ENCODE results near the gene TIGD3.
"Not testable (repeated sequence)": the region's sequence is repeated elsewhere in the genome, so short reads cannot be mapped to it uniquely, and the experiment has no call there.

TIGD3 gene

DNA sequence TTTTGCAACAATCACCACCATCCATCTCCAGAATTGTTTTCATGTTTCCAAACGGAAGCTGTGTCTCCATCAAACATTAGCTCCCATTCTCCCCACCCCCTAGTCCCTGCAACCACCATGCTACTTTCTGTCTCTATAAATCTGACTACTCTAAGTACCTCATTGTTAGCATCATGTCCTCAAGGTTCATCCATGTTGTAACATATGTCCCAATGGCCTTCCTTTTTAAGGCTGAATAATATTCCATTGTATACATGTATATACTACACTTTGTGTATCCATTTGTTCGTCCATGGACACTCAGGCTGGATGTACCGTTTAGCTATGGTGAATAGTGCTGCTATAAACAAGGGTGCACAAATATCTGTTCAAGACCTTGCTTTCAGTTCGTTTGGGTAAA lies 29.1 kb upstream of the TIGD3 start:
- no peak for DNase-seq (ENCODE audit: low spot score)

DNA sequence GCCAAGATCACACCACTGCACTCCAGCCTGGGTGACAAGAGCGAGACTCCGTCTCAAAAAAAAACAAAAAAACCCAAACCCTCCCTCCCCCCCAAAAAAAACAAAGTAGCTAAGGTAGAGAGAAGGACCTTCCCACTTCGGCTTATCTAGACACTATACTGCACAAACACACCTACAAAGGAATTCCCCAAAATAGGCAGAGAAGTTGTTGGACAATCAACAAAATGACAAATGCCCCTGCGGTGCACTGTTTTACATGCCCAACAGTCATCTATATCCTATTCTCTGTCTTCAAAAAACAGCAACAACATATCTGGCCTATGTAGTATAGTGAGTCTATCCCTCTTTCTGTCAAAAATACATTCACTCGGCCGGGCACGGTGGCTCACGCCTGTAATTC lies 27.5 kb upstream of the TIGD3 start:
- DNase-seq (ENCODE audit: low spot score) = no peak

DNA sequence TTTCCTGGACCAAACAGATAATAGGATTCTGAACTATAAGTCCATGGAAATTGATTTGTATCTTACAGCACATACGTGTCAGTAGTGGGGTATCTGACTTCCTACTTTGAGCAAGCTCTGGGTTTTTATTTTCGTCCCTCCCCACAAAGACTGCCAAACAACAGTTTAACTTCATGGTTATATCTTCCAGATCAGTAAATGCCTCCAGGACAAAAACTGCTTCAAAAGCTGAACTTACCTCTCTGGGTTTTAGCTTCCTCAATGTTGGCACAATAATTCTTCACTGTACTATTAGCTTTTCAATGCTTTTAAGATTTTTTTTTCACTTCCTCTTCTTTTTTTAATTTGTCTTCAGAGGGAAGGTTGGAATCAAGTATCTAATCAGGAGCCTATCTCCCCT lies 25.1 kb upstream of the TIGD3 start:
- DNase-seq (ENCODE audit: low spot score) = no peak

DNA sequence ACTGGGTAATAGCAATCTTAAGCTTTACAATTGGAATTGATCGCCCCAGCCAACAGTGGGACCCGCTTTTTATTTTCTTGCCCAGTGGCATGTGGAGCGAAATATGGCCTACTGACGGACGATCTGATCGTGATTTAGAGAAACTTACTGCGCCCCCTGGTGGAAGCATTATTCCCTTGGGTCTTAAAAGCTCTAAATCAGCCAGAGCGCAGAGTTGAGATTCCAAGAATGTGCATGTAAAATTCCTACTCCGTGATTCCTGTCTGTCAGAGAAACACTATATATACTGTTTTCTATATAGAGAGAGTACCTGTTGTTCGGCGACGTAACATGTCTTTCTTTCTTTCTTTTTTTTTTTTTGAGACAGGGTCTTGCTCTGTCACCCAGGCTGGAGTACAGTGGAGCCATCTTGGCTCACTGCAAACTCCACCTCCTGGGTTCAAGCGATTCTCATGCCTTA lies 24.6 kb upstream of the TIGD3 start:
- peak; percentile 82 for DNase-seq (ENCODE audit: low spot score)

DNA sequence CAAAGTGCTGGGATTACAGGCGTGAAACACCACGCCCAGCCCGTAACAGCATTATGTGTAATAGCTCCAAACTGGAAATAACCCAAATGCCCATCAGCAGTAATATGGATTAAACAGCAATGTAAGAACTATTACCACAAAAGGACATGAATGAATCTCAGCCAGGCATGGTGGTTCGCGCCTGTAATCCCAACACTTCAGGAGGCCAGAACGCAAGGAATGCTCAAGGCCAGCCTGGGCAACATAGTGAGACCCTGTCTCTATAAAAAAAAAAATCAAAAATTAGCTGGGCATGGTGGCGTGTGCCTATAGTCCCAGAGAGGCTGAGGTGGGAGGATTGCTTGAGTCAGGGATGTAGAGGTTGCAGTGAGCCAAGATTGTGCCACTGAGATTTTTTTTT lies 24.0 kb upstream of the TIGD3 start:
- DNase-seq (ENCODE audit: low spot score) = no peak

DNA sequence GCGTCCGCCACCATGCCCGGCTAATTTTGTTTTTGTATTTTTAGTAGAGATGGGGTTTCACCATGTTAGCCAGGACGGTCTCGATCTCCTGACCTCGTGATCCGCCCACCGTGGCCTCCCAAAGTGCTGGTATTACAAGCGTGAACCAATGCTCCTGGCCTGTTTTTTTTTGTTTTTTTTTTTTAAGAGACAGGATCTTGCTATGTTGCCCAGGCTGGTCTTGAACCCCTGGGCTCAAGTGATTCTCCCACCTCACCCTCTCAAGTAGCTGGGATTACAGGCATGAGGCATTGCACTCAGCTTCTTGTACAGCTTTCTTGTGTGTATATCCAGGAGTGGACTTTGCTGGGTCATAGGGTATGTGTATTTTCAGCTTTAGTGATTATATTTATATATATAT lies 22.0 kb upstream of the TIGD3 start:
- not testable (repeated sequence) for DNase-seq (ENCODE audit: low spot score)

DNA sequence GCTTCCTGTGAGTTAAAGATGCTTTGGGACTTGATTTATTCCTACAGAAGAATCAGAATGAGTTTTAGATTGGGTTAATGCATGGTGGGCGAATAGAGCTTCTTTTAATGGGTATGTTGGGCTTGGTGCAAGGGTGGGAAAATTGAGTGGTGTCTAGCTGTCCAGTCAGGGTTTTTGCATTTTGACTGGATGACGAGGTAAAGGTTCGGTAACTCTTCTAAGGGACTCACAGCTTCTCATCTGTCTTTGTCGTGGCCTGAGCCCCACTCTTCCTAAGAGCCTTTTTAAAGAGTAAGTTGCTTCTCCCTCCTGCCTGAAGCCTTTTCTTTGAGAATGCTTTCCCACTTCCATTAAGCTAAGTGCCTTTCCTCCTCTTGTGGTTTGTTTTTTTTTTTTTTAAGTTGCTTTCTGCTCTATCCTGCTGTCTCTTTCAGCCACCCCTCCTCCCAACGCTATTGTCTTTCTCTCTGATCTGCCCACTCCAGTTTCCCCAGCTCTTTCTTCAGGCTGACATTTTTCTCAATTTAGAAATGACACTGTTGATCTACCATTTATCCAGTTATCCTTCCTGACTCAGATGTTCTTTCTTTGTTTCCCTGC lies 19.8 kb upstream of the TIGD3 start:
- DNase-seq (ENCODE audit: low spot score) = no peak

DNA sequence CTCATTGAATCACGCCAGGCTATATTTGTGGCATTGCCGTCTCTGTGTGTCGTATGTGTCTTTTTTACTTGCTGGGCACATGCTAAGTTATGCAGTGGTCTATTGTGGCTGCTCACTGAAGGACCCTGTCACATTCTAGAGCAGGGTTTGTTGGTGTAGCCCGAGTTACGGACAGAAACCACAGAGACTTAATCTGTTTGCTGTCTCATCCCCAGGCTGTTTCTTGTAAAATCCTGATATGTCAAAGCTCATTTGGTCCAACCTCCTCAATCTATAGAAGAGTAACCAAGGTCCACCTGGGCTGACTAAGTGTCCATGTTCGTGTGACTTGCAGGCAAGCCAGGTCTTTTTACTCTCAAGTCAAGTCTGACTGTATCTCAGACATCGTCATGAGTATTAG lies 15.9 kb upstream of the TIGD3 start:
- DNase-seq (ENCODE audit: low spot score) = no peak

DNA sequence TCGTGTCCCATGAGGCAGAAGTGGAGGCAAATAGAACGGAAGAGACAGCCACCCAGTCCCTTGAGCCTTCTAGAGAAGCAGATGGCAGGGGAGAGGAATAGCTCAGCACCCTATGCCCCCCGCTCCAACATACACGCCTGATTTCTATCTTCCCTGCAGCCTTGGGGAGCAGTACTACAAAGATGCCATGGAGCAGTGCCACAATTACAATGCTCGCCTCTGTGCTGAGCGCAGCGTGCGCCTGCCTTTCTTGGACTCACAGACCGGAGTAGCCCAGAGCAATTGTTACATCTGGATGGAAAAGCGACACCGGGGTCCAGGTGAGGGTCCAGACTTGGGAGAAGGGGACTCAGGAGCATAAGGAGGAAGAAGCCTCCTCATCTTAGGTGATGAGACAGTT lies 14.3 kb upstream of the TIGD3 start:
- no peak for DNase-seq (ENCODE audit: low spot score)

DNA sequence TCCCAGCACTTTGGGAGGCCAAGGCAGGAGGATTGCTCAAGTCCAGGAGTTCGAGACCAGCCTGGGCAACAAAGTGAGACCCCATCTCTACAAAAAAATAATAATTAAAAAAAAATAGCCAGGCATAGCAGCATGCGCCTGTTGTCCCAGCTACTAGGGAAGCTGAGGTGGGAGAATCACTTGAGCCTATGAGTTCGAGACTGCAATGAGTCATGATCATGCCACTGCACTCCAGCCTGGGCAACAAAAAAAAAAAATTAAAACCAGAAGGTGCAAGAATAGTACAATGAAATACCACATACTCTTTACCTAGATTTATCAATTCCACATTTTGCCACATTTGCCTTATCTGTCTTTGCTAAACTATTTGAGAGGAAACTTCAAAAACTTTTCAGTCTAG lies 12.7 kb upstream of the TIGD3 start:
- DNase-seq (ENCODE audit: low spot score) = no peak

DNA sequence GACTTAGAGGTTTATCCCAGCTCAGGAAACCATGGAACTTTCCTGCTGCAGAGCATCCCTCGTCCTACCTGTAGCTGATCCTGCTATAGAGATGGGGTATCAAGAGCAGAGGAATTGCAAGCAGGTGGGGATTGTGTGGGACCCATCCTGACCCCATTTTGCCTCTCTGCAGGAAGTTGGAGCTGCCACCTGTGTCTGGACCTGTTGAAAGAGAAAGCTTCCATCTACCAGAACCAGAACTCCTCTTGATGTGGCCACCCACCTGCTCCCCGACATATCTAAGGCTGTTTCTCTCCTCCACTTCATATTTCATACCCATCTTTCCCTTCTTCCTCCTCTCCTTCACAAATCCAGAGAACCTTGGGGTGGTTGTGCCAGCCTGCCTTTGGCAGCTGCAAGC lies 3.0 kb upstream of the TIGD3 start:
- no peak for DNase-seq (ENCODE audit: low spot score)

DNA sequence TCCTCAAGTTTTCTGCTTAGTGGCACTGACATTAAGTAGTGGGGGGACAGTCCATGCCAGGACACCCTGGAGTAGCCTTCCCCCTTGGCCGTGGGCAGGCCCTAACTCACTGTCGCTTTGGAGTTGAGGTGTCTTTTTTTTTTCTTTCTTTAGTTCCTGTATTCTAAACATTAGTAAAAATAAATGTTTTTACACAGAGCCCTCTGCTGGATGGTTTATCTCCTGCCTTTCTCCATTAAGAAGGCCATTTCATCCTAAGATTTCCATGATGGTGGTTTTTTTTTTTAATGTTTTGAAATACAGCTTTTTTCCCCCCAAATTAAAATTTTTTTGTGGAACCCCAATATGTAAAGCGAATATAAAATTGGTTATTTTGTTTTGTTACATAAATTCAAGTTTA lies 1.8 kb upstream of the TIGD3 start:
- no peak for DNase-seq (ENCODE audit: low spot score)

DNA sequence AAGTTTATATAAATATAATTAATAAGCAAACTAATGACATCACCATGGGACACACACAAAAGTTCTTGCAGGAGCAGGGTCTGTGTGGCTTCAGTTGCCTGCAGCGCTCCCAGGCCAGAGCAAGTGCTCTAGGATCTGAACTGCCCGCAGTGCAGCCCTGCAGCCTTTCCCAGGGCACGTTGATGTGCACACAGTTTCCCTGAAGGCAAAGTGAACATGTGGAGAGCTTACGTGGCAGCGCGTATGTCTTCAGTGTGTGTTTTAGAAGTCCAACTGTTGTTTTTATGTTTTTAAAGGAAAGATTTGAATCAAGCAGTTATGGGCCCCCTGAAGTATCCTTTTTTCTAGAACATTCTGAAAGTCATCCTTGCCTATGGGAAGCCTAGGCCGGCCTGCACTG lies 1.2 kb upstream of the TIGD3 start:
- DNase-seq (ENCODE audit: low spot score) = no peak

DNA sequence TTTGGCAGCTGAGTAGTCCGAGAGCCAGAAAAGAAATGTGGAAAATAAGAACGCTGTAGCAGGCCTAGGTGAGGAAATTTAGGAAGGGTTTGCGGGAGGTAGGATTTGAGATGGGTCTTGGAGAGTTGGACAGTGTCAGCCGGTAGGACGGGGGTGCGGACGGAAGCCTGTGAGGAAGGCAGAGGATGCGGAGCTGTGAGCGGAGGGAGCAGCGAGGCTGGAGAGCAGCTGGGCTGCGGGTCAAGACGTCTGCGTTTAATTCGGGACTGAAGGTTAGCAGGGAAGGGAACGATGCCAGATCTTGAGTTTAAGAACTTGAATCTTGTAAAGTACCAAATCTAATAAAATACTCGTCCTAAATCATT lies 669 bp upstream of the TIGD3 start:
- no peak for DNase-seq (ENCODE audit: low spot score)

DNA sequence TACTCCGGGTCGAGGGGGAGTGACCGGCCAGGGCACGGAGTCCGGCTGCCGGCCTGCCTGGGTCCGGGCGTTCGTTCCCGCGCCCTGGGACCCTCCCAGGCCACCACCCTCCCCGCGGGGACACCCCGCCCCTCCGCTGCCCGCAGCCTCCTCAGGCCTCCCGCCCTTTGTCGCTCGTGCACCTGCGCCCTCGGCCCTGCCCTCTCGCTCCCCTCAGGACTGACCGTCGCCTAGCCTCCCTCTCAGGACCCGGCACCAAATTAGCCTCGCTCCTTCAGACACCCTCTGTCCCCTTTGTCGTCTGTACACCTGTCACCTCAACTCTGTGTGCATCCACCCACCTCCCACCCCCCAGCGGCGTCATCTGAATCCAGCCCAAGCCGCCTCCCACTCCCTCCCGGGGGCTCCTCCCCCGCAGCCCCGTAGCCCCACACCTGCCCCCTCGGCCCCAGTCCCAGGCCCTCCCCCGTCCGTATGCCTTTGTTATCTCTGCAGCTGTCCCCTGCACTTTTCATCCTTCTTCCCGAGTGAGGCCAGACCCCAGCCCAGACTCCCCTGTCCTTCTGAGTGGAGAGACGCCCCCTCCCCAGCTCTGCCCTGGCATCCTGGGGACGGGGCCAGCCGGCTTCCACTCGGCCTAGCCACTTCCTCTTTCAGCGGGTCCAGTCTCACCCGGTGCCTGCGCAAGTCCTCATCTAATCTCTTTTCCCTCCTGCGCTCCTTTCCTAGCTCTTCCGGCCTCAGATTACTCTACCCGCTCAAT lies 643 bp downstream of the TIGD3 start:
- peak; percentile 47 for DNase-seq (ENCODE audit: low spot score)

DNA sequence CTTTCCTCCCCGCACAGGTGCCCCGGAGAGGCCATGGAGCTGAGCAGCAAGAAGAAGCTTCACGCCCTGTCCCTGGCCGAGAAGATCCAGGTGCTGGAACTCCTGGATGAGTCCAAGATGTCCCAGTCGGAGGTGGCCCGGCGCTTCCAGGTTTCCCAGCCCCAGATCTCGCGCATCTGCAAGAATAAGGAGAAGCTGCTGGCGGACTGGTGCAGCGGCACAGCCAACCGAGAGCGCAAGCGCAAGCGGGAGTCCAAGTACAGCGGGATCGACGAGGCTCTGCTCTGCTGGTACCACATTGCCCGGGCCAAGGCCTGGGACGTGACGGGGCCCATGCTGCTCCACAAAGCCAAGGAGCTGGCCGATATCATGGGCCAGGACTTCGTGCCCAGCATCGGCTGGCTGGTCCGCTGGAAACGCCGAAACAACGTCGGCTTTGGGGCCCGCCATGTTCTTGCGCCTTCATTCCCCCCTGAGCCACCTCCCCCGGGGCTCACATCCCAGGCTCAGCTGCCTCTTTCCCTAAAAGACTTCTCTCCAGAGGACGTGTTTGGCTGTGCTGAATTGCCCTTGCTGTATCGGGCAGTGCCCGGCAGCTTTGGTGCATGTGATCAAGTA lies 1.3 kb downstream of the TIGD3 start:
- no peak for DNase-seq (ENCODE audit: low spot score)

DNA sequence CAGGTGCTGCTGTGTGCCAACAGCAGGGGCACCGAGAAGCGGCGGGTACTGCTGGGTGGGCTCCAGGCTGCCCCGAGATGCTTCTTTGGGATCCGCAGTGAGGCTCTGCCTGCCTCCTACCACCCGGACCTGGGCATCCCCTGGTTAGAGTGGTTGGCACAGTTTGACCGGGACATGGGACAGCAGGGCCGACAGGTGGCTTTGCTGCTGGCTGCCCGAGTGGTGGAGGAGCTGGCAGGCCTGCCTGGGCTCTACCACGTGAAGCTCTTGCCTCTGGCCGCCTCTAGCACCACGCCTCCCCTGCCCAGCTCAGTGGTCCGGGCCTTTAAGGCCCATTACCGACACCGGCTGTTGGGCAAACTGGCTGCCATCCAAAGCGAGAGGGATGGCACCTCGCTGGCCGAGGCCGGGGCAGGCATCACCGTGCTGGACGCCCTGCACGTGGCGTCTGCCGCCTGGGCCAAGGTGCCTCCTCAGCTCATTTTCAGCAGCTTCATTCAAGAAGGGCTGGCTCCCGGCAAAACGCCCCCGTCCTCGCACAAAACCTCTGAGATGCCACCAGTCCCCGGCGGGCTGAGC lies 1.9 kb downstream of the TIGD3 start:
- no peak for DNase-seq (ENCODE audit: low spot score)

DNA sequence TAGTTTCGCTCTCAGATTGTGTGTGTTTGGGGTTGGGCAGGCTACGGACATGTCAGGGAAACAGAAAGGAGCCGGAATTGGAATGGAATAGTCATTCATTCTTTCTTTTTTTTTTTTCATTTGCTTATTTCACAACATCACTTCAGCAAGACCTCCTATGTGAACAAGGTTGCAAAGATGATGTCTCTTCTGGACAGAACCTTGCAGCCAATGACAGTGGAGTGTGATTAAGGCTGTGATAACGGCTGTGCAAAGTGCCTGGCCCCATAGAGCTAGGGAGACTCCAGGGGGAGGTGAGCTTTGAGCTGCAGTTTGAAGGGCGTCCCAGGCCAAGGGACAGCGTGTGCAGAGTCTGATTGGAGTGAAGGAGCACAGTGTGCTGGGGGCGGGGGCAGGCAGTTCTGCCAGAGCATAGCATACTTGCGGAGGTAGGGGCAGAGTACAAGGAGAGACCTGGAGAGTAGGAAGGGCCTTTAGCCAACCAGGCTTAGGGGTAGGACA lies 3.4 kb downstream of the TIGD3 start:
- no peak for DNase-seq (ENCODE audit: low spot score)

DNA sequence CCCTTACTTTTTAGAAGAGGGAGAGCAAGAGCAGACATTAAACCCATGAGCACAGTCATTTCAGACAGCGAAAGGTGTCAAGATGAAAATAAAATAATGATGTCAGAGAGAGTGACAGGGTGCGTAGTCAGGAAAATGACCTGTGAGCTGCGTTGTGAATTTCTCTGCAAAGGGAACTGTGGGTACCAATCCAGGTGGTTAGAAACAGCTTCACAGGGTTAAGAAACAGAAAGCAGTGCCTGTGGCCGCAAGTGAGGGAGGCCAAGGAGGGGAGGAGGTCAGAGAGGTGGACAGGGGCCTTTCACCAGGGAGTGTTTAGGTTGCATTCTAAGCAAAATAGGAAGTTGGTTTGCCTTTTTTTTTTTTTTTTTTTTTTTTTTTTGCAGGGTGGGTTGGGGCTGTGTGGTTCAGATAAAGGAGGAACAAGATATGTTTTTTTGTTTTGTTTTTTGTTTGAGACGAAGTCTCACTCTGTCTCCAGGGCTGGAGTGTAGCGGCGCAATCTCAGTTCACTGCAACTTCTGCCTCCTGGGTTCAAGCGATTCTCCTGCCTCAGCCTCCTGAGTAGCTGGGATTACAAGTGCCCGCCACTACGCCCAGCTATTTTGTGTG lies 7.9 kb downstream of the TIGD3 start:
- no peak for DNase-seq (ENCODE audit: low spot score)

DNA sequence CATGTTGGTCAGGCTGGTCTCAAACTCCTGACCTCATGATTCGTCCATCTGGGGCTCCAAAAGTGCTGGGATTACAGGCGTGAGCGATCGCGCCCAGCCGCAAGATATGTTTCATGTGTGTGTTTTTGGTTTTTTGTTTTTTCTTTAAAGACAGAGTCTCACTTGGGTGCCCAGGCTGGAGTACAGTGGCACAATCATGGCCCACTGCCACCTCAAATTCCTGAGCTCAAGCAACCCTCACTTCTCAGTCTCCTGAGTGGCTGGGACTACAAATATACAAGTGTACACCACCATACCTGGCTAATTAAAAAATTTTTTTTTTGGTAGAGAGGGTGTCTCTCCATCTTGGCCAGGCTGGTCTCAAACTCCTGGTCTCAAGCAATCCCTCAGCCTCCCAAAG lies 8.4 kb downstream of the TIGD3 start:
- no peak for DNase-seq (ENCODE audit: low spot score)

DNA sequence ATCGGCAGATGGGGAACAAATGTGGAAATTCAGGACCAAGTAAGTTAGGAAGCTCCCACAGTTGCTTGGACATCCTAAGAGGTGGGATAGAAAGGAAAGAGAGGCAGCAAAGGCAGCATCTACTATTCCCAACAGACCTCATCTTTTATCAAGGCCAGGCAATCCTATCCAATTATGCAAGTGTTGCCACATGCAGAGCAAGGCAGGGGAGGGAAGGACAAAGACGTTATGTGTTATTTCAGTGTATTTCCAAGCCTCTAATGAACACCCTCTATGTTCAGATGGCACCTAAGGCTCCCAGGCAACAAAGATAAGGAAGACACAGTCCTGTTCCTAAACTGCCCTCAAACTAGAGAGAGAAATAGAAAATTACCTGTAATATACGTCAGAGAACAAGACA lies 9.2 kb downstream of the TIGD3 start:
- DNase-seq (ENCODE audit: low spot score) = no peak

DNA sequence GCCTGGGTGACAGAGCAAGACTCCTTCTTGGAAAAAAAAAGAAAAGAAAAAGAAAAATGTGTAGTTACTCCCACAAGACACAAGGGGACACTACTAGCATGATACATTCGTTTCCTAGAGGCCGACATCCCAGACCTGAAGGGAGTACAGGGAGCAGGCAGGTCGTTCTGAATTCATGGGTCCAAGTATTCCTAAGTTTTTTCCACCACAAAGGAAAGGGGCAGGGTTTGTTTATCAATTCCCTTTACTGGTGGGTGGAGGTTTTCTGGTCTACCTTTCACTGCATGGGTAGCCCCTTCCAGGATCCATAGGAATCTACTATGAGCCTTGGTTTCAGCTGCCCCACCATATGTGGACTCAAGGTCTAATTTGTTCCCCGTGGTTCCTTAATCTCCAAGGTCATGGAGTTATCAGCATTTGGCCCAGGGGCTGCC lies 11.8 kb downstream of the TIGD3 start:
- DNase-seq (ENCODE audit: low spot score) = peak; percentile 58

DNA sequence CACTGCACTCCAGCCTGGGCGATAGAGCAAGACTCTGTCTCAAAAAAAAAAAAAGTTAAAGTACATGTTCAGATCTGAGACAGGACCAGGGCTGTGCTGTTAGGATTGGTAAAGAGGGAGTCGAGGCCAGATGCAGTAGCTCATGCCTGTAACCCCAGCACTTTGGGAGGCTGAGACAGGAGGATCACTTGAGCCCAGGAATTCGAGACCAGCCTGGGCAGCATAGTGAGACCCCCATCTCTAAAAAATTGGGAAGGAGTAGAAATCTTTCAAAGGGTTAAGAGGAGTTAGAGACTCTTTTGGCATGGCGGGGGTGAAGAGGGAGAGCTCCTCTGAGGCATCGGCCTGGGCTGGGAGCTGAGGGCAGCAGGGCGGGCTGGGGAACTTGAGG lies 16.1 kb downstream of the TIGD3 start:
- DNase-seq (ENCODE audit: low spot score) = no peak
